ENCODE measurements around the gene ZNF627.
"Not testable (repeated sequence)": the region's sequence is repeated elsewhere in the genome, so short reads cannot be mapped to it uniquely, and the experiment has no call there.

Gene ZNF627

GRCh38 chr19:11597202-11598102 is at the start of gene ZNF627:
ZNF627 (plus strand) TSS chr19:11597483; CDS start chr19:11597628, 145 bp downstream.
- DNase-seq, result peak; percentile 99

GRCh38 chr19:11547929-11548700 is 49.2 kb upstream of the ZNF627 start:
- no peak for DNase-seq

GRCh38 chr19:11549386-11549953 is 47.8 kb upstream of the ZNF627 start:
- DNase-seq, result no peak

- DNase-seq, result no peak
Measured at GRCh38 chr19:11550265-11550664, 47.0 kb upstream of the ZNF627 start.

- DNase-seq, result no peak
Measured at GRCh38 chr19:11551603-11552235, 45.6 kb upstream of the ZNF627 start.

- no peak for DNase-seq
Measured at GRCh38 chr19:11552666-11553372, 44.5 kb upstream of the ZNF627 start.

- no peak for DNase-seq
Measured at GRCh38 chr19:11554160-11554559, 43.1 kb upstream of the ZNF627 start.

GRCh38 chr19:11555246-11555645 is 42.0 kb upstream of the ZNF627 start:
- DNase-seq, result no peak

GRCh38 chr19:11556634-11557420 is 40.5 kb upstream of the ZNF627 start:
- no peak for DNase-seq

GRCh38 chr19:11558881-11559828 is 38.1 kb upstream of the ZNF627 start, which contains the start of gene ELOF1:
ELOF1 (minus strand) TSS chr19:11559230; CDS start chr19:11554347, 4,883 bp downstream.
- peak; percentile 100 for DNase-seq

GRCh38 chr19:11560404-11561051 is 36.8 kb upstream of the ZNF627 start:
- peak; percentile 90 for DNase-seq

GRCh38 chr19:11563532-11563931 is 33.8 kb upstream of the ZNF627 start:
- no peak for DNase-seq

GRCh38 chr19:11564082-11564807 is 33.0 kb upstream of the ZNF627 start:
- not testable (repeated sequence) for DNase-seq

- not testable (repeated sequence) for DNase-seq
Measured at GRCh38 chr19:11565649-11565980, 31.7 kb upstream of the ZNF627 start.

GRCh38 chr19:11566164-11566563 is 31.1 kb upstream of the ZNF627 start:
- no peak for DNase-seq

GRCh38 chr19:11570039-11570462 is 27.2 kb upstream of the ZNF627 start:
- DNase-seq, result peak; percentile 41

GRCh38 chr19:11573354-11573753 is 23.9 kb upstream of the ZNF627 start:
- not testable (repeated sequence) for DNase-seq

- DNase-seq, result not testable (repeated sequence)
Measured at GRCh38 chr19:11573763-11574162, 23.5 kb upstream of the ZNF627 start.

GRCh38 chr19:11574689-11575088 is 22.6 kb upstream of the ZNF627 start:
- DNase-seq, result no peak

Measured in suppressor macrophage treated with lipopolysaccharide for 4 hours (primary cell).